ENCODE results near the gene DLG2.
"Not testable (repeated sequence)": the region's sequence is repeated elsewhere in the genome, so short reads cannot be mapped to it uniquely, and the experiment has no call there.

DLG2 gene

GRCh38 chr11:85414175-85414574, 213.0 kb downstream of the DLG2 start:
- Histone ChIP-seq H3K4me2 (ENCODE audit: low read length) (no peak overlapping the region), H3K27me3 (ENCODE audit: control insufficient read depth, insufficient read depth, low read length) (no peaks in the 10 kb centered on the region), H3K9me3 (replicated peaks; ENCODE audit: low read length) (no peaks in the 10 kb centered on the region), H3K36me3 (ENCODE audit: insufficient read depth, low read length) (no peaks in the 10 kb centered on the region), H3K9ac (ENCODE audit: low read depth, low read length) (no peak overlapping the region), H3K4me1 (ENCODE audit: control insufficient read depth, insufficient read depth, low read length) (no peaks in the 10 kb centered on the region), H3K4me3 (ENCODE audit: low read length) (no peak overlapping the region)

DNA sequence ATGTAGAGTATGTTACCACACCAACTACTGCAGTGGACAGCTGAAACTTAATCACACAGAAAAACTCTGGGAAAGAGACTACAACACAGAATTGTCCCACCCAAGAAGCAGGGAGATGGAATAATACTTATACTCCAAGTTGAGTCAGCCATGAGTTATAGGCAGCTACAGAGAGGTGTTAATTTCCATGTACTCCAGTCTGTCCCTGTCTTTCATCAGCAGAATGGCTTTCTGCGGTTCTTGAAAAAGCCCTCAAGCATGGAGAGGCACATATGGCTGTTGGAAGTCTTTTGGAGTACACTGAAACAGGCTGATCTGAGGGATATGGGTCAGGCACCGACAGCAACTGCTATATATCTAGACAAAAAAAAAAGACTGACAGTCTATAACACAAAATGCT, 219.5 kb downstream of the DLG2 start:
- Histone ChIP-seq H3K27me3 (ENCODE audit: control insufficient read depth, insufficient read depth, low read length) (no peaks in the 10 kb centered on the region), H3K9ac (ENCODE audit: low read depth, low read length) (no peak overlapping the region), H3K4me1 (ENCODE audit: control insufficient read depth, insufficient read depth, low read length) (peaks cover 3% of the 10 kb centered on the region), H3K9me3 (replicated peaks; ENCODE audit: low read length) (no peaks in the 10 kb centered on the region), H3K36me3 (ENCODE audit: insufficient read depth, low read length) (no peaks in the 10 kb centered on the region), H3K4me2 (ENCODE audit: low read length) (no peak overlapping the region), H3K4me3 (ENCODE audit: low read length) (no peak overlapping the region)

DNA sequence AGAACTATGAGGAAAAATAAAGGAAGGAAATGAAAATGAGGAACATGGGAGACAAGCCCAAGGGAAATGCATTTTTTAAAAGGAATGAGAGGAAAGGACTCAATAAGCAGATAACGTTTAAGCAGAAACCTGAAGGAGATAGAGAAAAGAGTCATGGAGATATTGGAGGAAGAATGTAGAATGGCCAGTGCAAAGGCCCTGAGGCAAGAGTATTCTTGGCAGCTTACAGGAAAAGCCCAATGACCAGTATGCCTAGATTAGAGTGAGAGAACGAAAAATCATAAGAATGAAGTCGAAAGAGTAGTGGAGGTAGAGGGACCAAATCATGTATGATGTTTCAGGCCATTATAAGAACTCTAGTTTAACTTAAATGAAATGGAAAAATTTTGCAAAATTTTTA, 220.3 kb downstream of the DLG2 start:
- H3K36me3 ChIP-seq (ENCODE audit: insufficient read depth, low read length) = no peaks in the 10 kb centered on the region
- H3K9me3 ChIP-seq (replicated peaks; ENCODE audit: low read length) = no peaks in the 10 kb centered on the region
- no peaks in the 10 kb centered on the region for H3K27me3 ChIP-seq (ENCODE audit: control insufficient read depth, insufficient read depth, low read length)
- no peak overlapping the region for H3K4me3 ChIP-seq (ENCODE audit: low read length)
- H3K4me1 ChIP-seq (ENCODE audit: control insufficient read depth, insufficient read depth, low read length) = peaks cover 3% of the 10 kb centered on the region
- H3K9ac ChIP-seq (ENCODE audit: low read depth, low read length) = no peak overlapping the region
- no peak overlapping the region for H3K4me2 ChIP-seq (ENCODE audit: low read length)

DNA sequence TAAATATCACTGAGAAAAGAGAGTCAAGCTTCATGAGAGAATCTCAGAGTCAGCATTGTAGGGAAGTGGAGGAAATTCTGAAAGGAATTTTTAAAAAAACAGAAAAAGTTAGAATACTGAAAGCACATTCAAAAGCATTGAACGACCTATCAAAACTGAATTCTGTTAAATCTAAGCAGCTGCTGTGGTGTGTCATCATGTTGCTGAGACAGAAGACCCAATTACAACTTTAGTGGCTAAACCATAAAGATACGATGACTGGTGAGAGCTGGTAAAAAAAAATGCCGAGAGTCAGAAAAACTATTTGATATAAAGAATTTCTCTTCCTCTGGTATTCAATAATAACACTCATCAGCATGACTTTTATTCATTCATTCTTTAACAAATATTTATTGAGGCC, 220.8 kb downstream of the DLG2 start:
- Histone ChIP-seq H3K9me3 (replicated peaks; ENCODE audit: low read length) (no peaks in the 10 kb centered on the region), H3K27me3 (ENCODE audit: control insufficient read depth, insufficient read depth, low read length) (no peaks in the 10 kb centered on the region), H3K4me3 (ENCODE audit: low read length) (no peak overlapping the region), H3K9ac (ENCODE audit: low read depth, low read length) (no peak overlapping the region), H3K4me1 (ENCODE audit: control insufficient read depth, insufficient read depth, low read length) (peaks cover 3% of the 10 kb centered on the region), H3K36me3 (ENCODE audit: insufficient read depth, low read length) (no peaks in the 10 kb centered on the region), H3K4me2 (ENCODE audit: low read length) (no peak overlapping the region)

GRCh38 chr11:85395515-85396055, 231.6 kb downstream of the DLG2 start:
- not testable (repeated sequence) for H3K36me3 ChIP-seq (ENCODE audit: insufficient read depth, low read length); H3K27me3 ChIP-seq (ENCODE audit: control insufficient read depth, insufficient read depth, low read length); H3K4me1 ChIP-seq (ENCODE audit: control insufficient read depth, insufficient read depth, low read length); H3K4me2 ChIP-seq (ENCODE audit: low read length); H3K4me3 ChIP-seq (ENCODE audit: low read length); H3K9ac ChIP-seq (ENCODE audit: low read depth, low read length); H3K9me3 ChIP-seq (replicated peaks; ENCODE audit: low read length)

DNA sequence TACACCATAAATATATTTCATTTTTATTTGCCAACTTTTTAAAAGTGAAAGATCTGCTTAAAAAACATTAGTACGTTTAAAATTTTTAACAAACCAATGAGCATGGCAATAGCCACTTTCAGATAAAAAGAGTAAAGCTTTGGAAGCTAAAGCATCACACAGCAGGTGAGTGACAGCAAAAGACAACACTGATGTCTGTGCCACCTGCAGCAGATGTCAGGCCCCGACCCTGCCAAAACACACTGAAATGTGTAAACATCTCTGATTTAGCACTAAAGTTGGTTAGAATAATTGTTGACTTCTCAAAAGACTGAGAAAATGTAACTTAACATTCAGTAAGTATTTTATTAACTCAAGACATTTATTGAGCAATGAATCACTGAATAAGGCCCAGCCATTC, 232.9 kb downstream of the DLG2 start:
- H3K9ac ChIP-seq (ENCODE audit: low read depth, low read length) = no peak overlapping the region
- no peaks in the 10 kb centered on the region for H3K9me3 ChIP-seq (replicated peaks; ENCODE audit: low read length)

GRCh38 chr11:85391141-85391540, 236.0 kb downstream of the DLG2 start:
- Histone ChIP-seq H3K27me3 (ENCODE audit: control insufficient read depth, insufficient read depth, low read length) (no peaks in the 10 kb centered on the region), H3K4me2 (ENCODE audit: low read length) (no peak overlapping the region), H3K9me3 (replicated peaks; ENCODE audit: low read length) (no peaks in the 10 kb centered on the region), H3K4me1 (ENCODE audit: control insufficient read depth, insufficient read depth, low read length) (no peaks in the 10 kb centered on the region), H3K9ac (ENCODE audit: low read depth, low read length) (no peak overlapping the region), H3K4me3 (ENCODE audit: low read length) (no peak overlapping the region), H3K36me3 (ENCODE audit: insufficient read depth, low read length) (no peaks in the 10 kb centered on the region)

More for the DNA sequence above, 232.9 kb downstream of the DLG2 start:
- no peak overlapping the region for H3K4me2 ChIP-seq (ENCODE audit: low read length)
- no peaks in the 10 kb centered on the region for H3K4me1 ChIP-seq (ENCODE audit: control insufficient read depth, insufficient read depth, low read length)
- no peak overlapping the region for H3K4me3 ChIP-seq (ENCODE audit: low read length)
- no peaks in the 10 kb centered on the region for H3K27me3 ChIP-seq (ENCODE audit: control insufficient read depth, insufficient read depth, low read length)
- H3K36me3 ChIP-seq (ENCODE audit: insufficient read depth, low read length) = no peaks in the 10 kb centered on the region

- Histone ChIP-seq H3K27me3 (ENCODE audit: control insufficient read depth, insufficient read depth, low read length) (no peaks in the 10 kb centered on the region), H3K36me3 (ENCODE audit: insufficient read depth, low read length) (no peaks in the 10 kb centered on the region), H3K9me3 (replicated peaks; ENCODE audit: low read length) (no peaks in the 10 kb centered on the region), H3K4me3 (ENCODE audit: low read length) (no peak overlapping the region), H3K4me2 (ENCODE audit: low read length) (no peak overlapping the region), H3K9ac (ENCODE audit: low read depth, low read length) (no peak overlapping the region), H3K4me1 (ENCODE audit: control insufficient read depth, insufficient read depth, low read length) (no peaks in the 10 kb centered on the region)
Observed at GRCh38 chr11:85385547-85385946, 241.6 kb downstream of the DLG2 start.

- no peaks in the 10 kb centered on the region for H3K27me3 ChIP-seq (ENCODE audit: control insufficient read depth, insufficient read depth, low read length)
- H3K9me3 ChIP-seq (replicated peaks; ENCODE audit: low read length) = no peaks in the 10 kb centered on the region
- H3K4me1 ChIP-seq (ENCODE audit: control insufficient read depth, insufficient read depth, low read length) = no peaks in the 10 kb centered on the region
- no peak overlapping the region for H3K4me2 ChIP-seq (ENCODE audit: low read length)
- no peaks in the 10 kb centered on the region for H3K36me3 ChIP-seq (ENCODE audit: insufficient read depth, low read length)
- H3K9ac ChIP-seq (ENCODE audit: low read depth, low read length) = no peak overlapping the region
- no peak overlapping the region for H3K4me3 ChIP-seq (ENCODE audit: low read length)
Observed at GRCh38 chr11:85385111-85385510, 242.0 kb downstream of the DLG2 start.

- Histone ChIP-seq H3K9ac (ENCODE audit: low read depth, low read length) (no peak overlapping the region), H3K4me3 (ENCODE audit: low read length) (no peak overlapping the region)
Observed at GRCh38 chr11:85379066-85379465, 248.1 kb downstream of the DLG2 start.

DNA sequence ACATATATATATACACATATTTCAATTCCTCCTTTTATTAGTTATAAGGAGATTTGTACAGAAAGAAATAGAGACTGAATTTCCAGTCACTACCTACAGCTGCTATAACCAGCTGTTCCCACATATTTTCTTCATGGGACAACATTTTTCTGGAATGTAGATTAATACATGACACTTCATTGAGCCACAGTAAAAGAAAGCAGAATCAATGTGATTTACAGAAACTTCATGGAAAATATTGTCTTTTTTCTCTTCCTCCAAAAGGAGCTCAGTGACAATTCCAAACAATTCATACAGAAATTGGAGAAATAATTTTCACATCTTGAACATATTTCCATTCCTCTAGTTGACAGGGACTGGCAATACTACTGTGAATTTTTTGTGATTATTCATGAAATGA, 249.2 kb downstream of the DLG2 start:
- Histone ChIP-seq H3K9me3 (replicated peaks; ENCODE audit: low read length) (no peaks in the 10 kb centered on the region), H3K9ac (ENCODE audit: low read depth, low read length) (no peak overlapping the region), H3K4me2 (ENCODE audit: low read length) (no peak overlapping the region), H3K4me3 (ENCODE audit: low read length) (no peak overlapping the region), H3K36me3 (ENCODE audit: insufficient read depth, low read length) (no peaks in the 10 kb centered on the region), H3K27me3 (ENCODE audit: control insufficient read depth, insufficient read depth, low read length) (no peaks in the 10 kb centered on the region), H3K4me1 (ENCODE audit: control insufficient read depth, insufficient read depth, low read length) (no peaks in the 10 kb centered on the region)

More at GRCh38 chr11:85379066-85379465, 248.1 kb downstream of the DLG2 start:
- H3K4me1 ChIP-seq (ENCODE audit: control insufficient read depth, insufficient read depth, low read length) = no peaks in the 10 kb centered on the region
- no peaks in the 10 kb centered on the region for H3K36me3 ChIP-seq (ENCODE audit: insufficient read depth, low read length)
- no peaks in the 10 kb centered on the region for H3K27me3 ChIP-seq (ENCODE audit: control insufficient read depth, insufficient read depth, low read length)
- H3K4me2 ChIP-seq (ENCODE audit: low read length) = no peak overlapping the region
- no peaks in the 10 kb centered on the region for H3K9me3 ChIP-seq (replicated peaks; ENCODE audit: low read length)

- no peak overlapping the region for H3K4me3 ChIP-seq (ENCODE audit: low read length)
- H3K36me3 ChIP-seq (ENCODE audit: insufficient read depth, low read length) = no peaks in the 10 kb centered on the region
- H3K4me2 ChIP-seq (ENCODE audit: low read length) = no peak overlapping the region
- H3K27me3 ChIP-seq (ENCODE audit: control insufficient read depth, insufficient read depth, low read length) = no peaks in the 10 kb centered on the region
- H3K4me1 ChIP-seq (ENCODE audit: control insufficient read depth, insufficient read depth, low read length) = no peaks in the 10 kb centered on the region
- no peaks in the 10 kb centered on the region for H3K9me3 ChIP-seq (replicated peaks; ENCODE audit: low read length)
- H3K9ac ChIP-seq (ENCODE audit: low read depth, low read length) = no peak overlapping the region
Observed at GRCh38 chr11:85359859-85360258, 267.3 kb downstream of the DLG2 start.

All from skeletal muscle satellite cell (primary cell).